HepG2 (cell line): ENCODE measurements around the gene DUOXA1. TPM values are rescaled to one million over a fixed set of nuclear protein-coding genes. Genes with fewer than 3 reads are reported as not detected.

ENCODE experiments used
- AGO2 ChIP-seq: fragments of 200-400 bp; formaldehyde crosslinking; optimal IDR thresholded peaks from 2 replicates; pipeline ENCODE3; 2017; ENCODE audit warnings: mild to moderate bottlenecking, low read depth, low read length, moderate library complexity
- ATAD3A ChIP-seq: sonication (generic); formaldehyde crosslinking; IDR thresholded peaks from 2 replicates; pipeline ENCODE4 v1.4.0; 2020; ENCODE audit warnings: missing genetic modification reagents
- DNMT3B ChIP-seq: conservative IDR thresholded peaks from 2 replicates; pipeline ENCODE4 v1.6.1; 2016; ENCODE audit warnings: missing biosample characterization, control low read depth
- GABPB1 ChIP-seq: IDR thresholded peaks from 2 replicates; pipeline ENCODE4 v1.6.1; 2016; ENCODE audit warnings: mild to moderate bottlenecking, missing genetic modification reagents, moderate library complexity, missing compliant biosample characterization
- HNRNPK ChIP-seq: fragments of 200-400 bp; formaldehyde crosslinking; IDR thresholded peaks from 2 replicates; pipeline ENCODE4 v1.6.1; 2018; ENCODE audit warnings: low read length, low read depth, moderate library complexity, mild to moderate bottlenecking; ENCODE audit not compliant: poor library complexity, severe bottlenecking
- HOXA9 ChIP-seq: sonication (generic); formaldehyde crosslinking; IDR thresholded peaks from 2 replicates; pipeline ENCODE4 v1.8.1; 2022; ENCODE audit warnings: missing genetic modification reagents, mild to moderate bottlenecking, moderate library complexity, borderline replicate concordance
- IRX3 ChIP-seq: sonication (generic); formaldehyde crosslinking; IDR thresholded peaks from 2 replicates; pipeline ENCODE4 v1.8.1; 2023; ENCODE audit warnings: mild to moderate bottlenecking, low read depth, missing genetic modification reagents, borderline replicate concordance
- NR2F6 ChIP-seq, 2 experiments: IDR thresholded peaks; 2 replicates each; pipeline ENCODE4 v1.6.1; 2016; ENCODE audit warnings: antibody characterized with exemption in 1 of 2, mild to moderate bottlenecking in 1 of 2
- RXRB ChIP-seq: IDR thresholded peaks from 2 replicates; pipeline ENCODE4 v1.6.1; 2016; ENCODE audit warnings: borderline replicate concordance, missing genetic modification reagents, missing compliant biosample characterization
- SAP130 ChIP-seq: IDR thresholded peaks from 2 replicates; pipeline ENCODE4 v1.6.1; 2016; ENCODE audit warnings: low read depth
- ZFX ChIP-seq: sonication (generic); formaldehyde crosslinking; IDR thresholded peaks from 2 replicates; pipeline ENCODE4 v1.4.0; 2020; ENCODE audit warnings: mild to moderate bottlenecking, low read depth, missing genetic modification reagents, moderate library complexity
- ZNF12 ChIP-seq: sonication (generic); formaldehyde crosslinking; IDR thresholded peaks from 2 replicates; pipeline ENCODE4 v1.5.0; 2020; ENCODE audit warnings: missing genetic modification reagents
- ZNF329 ChIP-seq: sonication (generic); formaldehyde crosslinking; IDR thresholded peaks from 2 replicates; pipeline ENCODE4 v1.9.0; 2021; ENCODE audit warnings: low read depth, mild to moderate bottlenecking, missing genetic modification reagents
- ZNF614 ChIP-seq: IDR thresholded peaks from 2 replicates; pipeline ENCODE4 v1.6.1; 2018; ENCODE audit warnings: missing biosample characterization, missing genetic modification reagents, inconsistent platforms, borderline replicate concordance
- ZNF761 ChIP-seq: sonication (generic); formaldehyde crosslinking; conservative IDR thresholded peaks from 2 replicates; pipeline ENCODE4 v1.4.0; 2020; ENCODE audit warnings: mild to moderate bottlenecking, missing genetic modification reagents
- ZNF780A ChIP-seq: sonication (generic); formaldehyde crosslinking; IDR thresholded peaks from 2 replicates; pipeline ENCODE4 v1.8.0; 2022; ENCODE audit warnings: mild to moderate bottlenecking, missing genetic modification reagents, moderate library complexity
- ZNF782 ChIP-seq: sonication (generic); formaldehyde crosslinking; IDR thresholded peaks from 2 replicates; pipeline ENCODE4 v1.4.0; 2020; ENCODE audit warnings: missing genetic modification reagents, mild to moderate bottlenecking, borderline replicate concordance
- polyA plus RNA-seq, 8 experiments: library from polyadenylated mRNA; depleted of rRNA in 3 of 8; stranded (reverse) in 7 of 8; unstranded in 1 of 8; fragments of >200 nt; fragmentation: Illumina TruSeq in 4 of 8; extraction: Trizol in 4 of 8; gene quantifications; 2 replicates each; pipeline versions ENCODE4 v1.2.1 to v1.2.3, GENCODE V29; 2011 to 2016; ENCODE audit warnings: low read depth in 4 of 8, missing spikeins in 1 of 8, mixed read lengths in 1 of 8; ENCODE audit not compliant: insufficient read depth in 1 of 8
- total RNA-seq, 5 experiments: library from RNA; depleted of rRNA; stranded (reverse); fragments of >200 nt; fragmentation: Illumina TruSeq; extraction: Trizol; gene quantifications; 2 replicates each; pipeline ENCODE4 v1.2.3, GENCODE V29; 2016; ENCODE audit warnings: low read depth in 1 of 5
- TF ChIP-seq, protein P1 (sequence below): sonication (generic); formaldehyde crosslinking; IDR thresholded peaks from 2 replicates; pipeline ENCODE4 v1.4.0; 2020; ENCODE audit warnings: missing genetic modification reagents, low read depth, mild to moderate bottlenecking, borderline replicate concordance
- TF ChIP-seq, protein P2 (sequence below): sonication (generic); formaldehyde crosslinking; IDR thresholded peaks from 2 replicates; pipeline ENCODE4 v1.8.1; 2022; ENCODE audit warnings: low read depth, mild to moderate bottlenecking, missing genetic modification reagents

DUOXA1 gene
- total and polyA plus RNA-seq, 2 of the 13 experiments (the other 11 are each of a cell fraction or from before 2014, with no cell fraction given) = not detected

DNA sequence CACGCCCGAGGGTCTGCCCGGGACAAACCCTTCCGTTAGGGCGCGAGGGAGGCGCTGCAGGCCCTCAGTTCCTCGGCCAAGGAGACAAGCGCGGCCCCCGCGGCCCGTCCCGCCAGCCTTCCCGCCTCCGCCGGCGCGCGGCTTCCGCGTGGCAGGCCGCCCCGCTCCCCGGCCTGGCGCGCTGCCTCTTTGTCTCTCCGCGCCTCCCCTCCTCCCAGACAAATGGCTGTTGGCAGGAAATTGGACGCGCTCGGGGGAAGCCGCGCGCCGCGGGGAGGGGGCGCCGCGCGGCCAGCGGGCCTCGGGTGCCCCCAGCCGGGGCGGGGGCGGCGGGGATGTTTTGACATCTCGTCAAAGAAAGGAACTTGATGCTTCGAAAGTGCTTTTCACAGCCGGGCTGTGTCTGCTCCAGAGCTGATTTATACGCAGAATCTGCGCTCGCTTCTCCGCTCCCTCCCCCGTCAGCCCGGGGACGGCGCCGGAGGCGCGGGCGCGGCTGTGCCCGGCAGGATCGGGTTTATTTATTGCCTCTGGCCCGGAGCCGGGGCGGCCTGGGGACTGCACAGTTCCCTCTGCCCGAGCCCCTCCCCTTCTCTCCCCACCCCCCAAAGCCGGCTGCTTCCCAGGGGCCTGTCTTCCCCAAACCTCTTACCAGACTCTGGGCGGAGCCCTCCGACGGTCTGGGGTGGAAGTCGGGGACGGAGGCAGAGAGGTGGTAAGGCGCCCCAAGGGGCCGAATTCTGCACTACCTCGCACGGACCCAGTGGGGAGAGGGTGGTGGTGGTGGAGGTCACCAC, 37.4 kb upstream of the DUOXA1 start (continued):
- TF ChIP-seq IRX3 (CRISPR knock-in tag) = peak; percentile 63; the same call in 1 of the 2 replicates
- 0 out of 2 replicates have a peak, but pooled peaks have one; percentile 13 for TF ChIP-seq ZNF614
- no peak for TF ChIP-seq ATAD3A (CRISPR knock-in tag)
- TF ChIP-seq GABPB1 (CRISPR knock-in tag) = no peak; the same call in 1 of the 2 replicates
- TF ChIP-seq HNRNPK = peak; percentile 44
- no peak for TF ChIP-seq ZNF782 (CRISPR knock-in tag)
- TF ChIP-seq NR2F6 (IDR thresholded peaks at IDR 0.05) = peak; percentile 74
- TF ChIP-seq NR2F6 (CRISPR knock-in tag; IDR thresholded peaks at IDR 0.05) = peak; percentile 82
- 0 out of 2 replicates have a peak, but pooled peaks have one; percentile 60 for TF ChIP-seq ZNF761 (CRISPR knock-in tag)
- TF ChIP-seq AGO2 = peak; percentile 96
- no peak for TF ChIP-seq DNMT3B (CRISPR knock-in tag)
- TF ChIP-seq ZNF329 (CRISPR knock-in tag) = no peak
- peak; percentile 34; the same call in 1 of the 2 replicates for TF ChIP-seq SAP130 (CRISPR knock-in tag)
- TF ChIP-seq, protein P1, sequence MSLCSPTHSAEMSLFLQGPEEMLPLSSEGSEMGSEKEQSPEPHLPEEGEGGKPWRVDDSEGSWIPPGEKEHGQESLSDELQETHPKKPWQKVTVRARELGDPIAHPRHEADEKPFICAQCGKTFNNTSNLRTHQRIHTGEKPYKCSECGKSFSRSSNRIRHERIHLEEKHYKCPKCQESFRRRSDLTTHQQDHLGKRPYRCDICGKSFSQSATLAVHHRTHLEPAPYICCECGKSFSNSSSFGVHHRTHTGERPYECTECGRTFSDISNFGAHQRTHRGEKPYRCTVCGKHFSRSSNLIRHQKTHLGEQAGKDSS (CRISPR knock-in tag) = no peak
- TF ChIP-seq RXRB (CRISPR knock-in tag) = 0 out of 2 replicates have a peak, but pooled peaks have one; percentile 31
- TF ChIP-seq ZNF780A = no peak
- TF ChIP-seq ZFX (CRISPR knock-in tag) = peak; percentile 93
- no peak for TF ChIP-seq ZNF12 (CRISPR knock-in tag)
- TF ChIP-seq, protein P2, sequence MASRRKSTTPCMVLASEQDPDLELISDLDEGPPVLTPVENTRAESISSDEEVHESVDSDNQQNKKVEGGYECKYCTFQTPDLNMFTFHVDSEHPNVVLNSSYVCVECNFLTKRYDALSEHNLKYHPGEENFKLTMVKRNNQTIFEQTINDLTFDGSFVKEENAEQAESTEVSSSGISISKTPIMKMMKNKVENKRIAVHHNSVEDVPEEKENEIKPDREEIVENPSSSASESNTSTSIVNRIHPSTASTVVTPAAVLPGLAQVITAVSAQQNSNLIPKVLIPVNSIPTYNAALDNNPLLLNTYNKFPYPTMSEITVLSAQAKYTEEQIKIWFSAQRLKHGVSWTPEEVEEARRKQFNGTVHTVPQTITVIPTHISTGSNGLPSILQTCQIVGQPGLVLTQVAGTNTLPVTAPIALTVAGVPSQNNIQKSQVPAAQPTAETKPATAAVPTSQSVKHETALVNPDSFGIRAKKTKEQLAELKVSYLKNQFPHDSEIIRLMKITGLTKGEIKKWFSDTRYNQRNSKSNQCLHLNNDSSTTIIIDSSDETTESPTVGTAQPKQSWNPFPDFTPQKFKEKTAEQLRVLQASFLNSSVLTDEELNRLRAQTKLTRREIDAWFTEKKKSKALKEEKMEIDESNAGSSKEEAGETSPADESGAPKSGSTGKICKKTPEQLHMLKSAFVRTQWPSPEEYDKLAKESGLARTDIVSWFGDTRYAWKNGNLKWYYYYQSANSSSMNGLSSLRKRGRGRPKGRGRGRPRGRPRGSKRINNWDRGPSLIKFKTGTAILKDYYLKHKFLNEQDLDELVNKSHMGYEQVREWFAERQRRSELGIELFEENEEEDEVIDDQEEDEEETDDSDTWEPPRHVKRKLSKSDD (CRISPR knock-in tag) = no peak
- no peak for TF ChIP-seq HOXA9
